NCI-H128 (cell line): ENCODE measurements around the gene EFHD2.
"Not testable (repeated sequence)": the region's sequence is repeated elsewhere in the genome, so short reads cannot be mapped to it uniquely, and the experiment has no call there.

Source experiments
- DNase-seq: peaks from one replicate; lab custom pipeline; 2025; ENCODE audit not compliant: unreplicated experiment; lab: John Stamatoyannopoulos, UW

Gene EFHD2

DNA sequence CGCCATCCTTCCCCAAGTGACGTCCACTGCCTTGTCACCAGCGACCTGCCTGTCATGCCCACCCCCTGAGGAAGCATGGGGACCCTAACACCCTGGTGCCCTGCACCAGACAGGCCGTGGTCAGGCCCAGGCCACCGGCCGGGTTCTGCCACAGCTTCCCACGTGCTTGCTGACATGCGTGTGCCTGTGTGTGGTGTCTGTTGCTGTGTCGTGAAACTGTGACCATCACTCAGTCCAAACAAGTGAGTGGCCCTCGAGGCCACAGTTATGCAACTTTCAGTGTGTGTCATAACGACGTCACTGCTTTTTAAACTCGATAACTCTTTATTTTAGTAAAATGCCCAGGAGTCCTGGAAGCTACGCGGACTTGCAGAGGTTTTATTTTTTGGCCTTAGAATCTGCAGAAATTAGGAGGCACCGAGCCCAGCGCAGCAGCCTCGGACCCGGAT lies 20.0 kb downstream of the EFHD2 start:
- no peak for DNase-seq

DNA sequence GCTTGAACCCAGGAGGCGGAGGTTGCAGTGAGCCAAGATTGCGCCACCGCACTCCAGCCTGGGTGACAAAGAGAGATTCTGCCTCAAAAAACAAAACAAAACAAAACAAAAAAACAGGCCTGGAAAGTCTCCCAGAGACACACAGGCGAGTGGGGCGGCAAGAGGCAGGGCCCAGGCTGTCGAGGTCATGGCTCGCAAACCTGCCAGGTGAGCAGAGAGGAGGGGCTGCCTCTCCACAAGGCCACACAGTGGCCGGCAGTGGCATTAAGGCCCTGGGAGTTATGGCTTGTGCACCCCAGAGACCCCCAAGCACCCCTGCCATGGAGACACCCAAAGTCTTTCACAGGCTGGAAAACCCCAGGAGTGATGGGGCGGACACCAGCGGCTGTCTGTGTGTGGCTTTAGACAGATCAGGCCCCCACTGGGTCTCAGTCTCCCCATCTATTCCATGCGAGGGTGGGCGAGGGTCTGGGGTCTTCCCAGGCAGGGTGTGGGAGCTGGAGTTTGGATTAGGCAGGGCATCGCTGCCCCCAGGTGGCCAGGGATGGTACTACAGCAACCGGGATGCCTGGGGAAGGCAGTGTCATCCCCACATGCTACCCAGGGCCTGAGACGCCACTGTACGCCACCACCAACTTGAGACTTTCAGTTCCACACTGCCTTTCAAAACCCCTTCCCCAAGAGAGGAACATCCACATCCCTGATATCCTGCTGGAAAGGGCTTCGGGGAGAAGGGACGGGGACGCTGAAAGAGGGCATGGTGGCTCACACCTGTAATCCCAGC lies 21.3 kb downstream of the EFHD2 start:
- DNase-seq = peak; percentile 17

GRCh38 chr1:15431571-15431948 lies 21.9 kb downstream of the EFHD2 start:
- no peak for DNase-seq

GRCh38 chr1:15432324-15432723 lies 22.6 kb downstream of the EFHD2 start:
- no peak for DNase-seq

DNA sequence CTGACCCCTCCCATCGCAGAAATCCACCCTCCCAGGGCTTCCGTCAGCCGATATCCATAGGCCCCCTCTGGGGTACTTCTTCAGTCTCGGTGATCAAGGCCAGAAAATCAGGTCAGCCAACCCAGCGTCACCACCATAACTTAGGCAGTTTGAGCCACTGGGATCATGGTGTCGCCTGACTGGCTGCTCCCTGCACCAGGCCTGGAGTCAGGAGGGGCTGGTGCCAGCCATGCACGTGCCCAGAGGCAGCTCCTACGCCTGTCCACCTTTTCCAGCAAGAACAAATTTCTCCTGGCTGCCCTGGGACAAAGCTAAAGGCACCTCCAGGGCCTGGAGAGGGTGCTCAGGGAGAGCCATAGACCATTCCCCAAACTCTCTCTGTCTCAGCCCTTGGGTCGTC lies 23.8 kb downstream of the EFHD2 start:
- DNase-seq = no peak

DNA sequence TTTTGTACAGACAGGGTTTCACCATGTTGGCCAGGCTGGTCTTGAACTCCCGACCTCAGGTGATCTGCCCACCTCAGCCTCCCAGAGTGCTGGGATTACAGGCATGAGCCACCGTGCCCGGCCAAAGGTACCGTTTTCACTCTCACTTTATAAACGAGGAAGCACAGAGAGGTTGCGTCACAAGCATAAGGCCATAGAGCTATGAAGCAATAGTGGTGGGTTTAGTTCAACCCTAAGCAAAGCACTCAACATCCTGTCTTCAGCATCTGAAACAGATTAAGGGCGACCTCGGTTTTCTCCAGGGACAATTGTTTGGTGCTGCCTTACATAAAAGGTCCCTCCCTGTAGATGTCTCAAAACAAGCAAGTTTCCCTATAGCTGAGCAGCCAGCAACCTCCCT lies 25.1 kb downstream of the EFHD2 start:
- DNase-seq = not testable (repeated sequence)

DNA sequence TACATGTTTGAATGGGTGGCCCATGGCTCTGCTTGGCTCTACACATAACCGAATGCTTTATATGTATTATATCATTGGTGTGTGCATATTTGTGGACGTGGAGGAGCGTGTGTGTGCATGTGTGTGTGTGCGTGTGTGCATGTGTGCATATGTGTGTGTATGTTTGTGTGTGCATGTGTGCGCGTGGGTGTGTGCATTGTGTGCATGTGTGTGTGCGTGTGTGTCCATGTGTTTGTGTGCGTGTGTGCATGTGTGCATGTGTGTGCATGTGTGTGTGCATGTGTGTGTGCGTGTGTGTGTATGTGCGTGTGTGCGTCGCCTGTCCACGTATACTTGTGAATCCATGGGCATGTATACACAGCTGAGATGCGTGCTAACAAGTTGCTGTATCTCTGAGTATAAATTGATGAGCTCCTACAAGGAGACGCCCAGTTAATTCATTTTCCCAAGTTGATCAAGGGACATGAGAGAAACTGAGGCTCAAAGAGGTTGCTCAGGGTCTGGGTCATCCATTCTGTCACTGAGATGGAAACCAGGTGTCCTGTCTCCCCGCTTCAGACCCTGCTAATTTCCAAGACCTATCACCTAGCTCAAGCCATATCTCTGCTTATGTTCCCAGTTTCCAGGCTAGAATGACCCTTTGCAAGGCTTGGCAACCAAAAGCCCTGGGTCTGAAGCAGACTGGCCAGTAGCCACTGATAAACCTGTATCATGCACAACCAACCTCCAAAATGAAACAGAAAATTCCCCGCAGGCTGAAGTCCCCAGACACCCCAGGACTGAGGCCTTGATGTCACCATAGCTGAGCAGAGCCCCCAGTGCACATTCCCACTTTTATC lies 25.8 kb downstream of the EFHD2 start:
- DNase-seq = no peak

DNA sequence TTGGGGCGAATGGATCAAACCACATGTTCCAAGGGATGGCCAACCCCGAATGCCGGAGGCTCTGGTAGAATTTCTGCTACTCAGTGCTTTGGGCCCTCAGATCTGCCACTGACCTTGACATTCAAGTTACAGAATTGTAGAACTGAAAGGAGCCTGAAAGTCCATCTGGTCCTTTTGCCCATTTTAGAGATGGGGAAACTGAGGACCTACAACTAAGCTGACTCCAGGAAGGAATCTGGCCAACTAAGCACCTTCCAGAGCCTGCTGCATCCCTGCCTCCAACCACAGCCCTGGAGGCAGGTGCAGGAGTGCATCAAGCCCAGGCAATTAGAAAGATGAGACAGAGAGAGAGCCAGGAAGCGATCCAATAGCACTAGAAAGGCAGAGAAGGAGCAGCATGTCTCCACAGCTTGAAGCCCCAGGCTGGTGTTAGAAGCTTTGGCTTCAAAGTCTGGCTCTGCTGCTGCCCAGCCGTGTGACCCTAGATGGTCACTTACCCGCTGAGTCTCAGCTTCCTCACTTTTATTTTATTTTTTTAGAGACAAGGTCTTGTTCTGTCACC lies 27.3 kb downstream of the EFHD2 start:
- DNase-seq = no peak

- no peak for DNase-seq
Observed at GRCh38 chr1:15439325-15439724, 29.6 kb downstream of the EFHD2 start.

DNA sequence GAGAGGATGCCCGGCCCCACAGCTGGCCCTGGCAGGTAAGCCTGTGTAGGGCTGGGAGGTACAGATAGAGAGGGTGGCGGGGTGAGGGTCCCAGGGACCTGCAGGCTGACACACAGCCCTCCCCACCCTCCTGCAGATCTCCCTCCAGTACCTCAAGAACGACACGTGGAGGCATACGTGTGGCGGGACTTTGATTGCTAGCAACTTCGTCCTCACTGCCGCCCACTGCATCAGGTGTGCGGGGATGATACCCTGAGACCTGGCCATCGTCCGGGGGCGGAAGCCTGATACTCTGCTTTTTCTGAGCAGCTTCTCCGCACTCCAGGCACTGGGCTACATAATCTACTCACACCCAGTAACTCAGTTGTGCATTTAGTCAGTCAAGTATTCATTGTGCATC lies 30.7 kb downstream of the EFHD2 start:
- DNase-seq = no peak

DNA sequence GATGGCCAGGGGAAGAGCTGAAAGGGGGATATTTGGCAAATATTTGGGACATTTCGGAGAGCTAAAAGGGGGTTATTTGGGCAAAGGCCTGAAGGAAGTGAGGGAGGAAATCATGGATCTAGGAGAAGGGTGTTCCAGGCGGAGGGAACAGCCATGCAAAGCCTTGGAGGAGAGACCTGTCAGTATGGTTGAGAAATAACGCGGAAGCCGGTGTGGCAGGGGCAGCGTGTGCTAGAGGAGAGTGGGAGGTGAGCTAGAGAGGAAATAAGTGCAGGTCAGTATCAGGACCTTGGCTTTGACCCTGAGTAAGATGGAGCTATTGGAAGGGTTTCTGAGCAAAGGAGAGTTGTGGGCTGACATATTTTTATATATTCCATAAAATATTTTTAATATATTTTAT lies 31.6 kb downstream of the EFHD2 start:
- no peak for DNase-seq

GRCh38 chr1:15442119-15442518 lies 32.4 kb downstream of the EFHD2 start:
- DNase-seq = no peak

DNA sequence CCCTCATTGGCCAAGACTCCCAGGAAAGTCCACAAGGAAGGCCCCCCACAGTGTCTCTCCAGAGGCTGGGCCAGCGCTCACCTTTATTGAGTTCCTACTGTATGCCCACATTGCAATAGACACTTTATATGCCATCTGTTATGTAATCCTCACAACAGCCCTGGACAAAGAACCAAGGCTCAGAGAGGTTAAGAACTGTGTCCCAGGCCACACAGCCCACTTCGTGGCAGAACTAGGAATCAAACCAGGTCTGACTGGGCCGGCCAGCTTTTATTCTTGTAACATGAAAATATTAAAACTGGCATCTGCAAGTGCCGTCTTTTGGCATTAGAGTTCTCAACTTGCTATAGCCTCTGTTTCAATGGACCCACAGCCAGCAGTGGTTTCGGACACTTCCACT lies 33.1 kb downstream of the EFHD2 start:
- no peak for DNase-seq

DNA sequence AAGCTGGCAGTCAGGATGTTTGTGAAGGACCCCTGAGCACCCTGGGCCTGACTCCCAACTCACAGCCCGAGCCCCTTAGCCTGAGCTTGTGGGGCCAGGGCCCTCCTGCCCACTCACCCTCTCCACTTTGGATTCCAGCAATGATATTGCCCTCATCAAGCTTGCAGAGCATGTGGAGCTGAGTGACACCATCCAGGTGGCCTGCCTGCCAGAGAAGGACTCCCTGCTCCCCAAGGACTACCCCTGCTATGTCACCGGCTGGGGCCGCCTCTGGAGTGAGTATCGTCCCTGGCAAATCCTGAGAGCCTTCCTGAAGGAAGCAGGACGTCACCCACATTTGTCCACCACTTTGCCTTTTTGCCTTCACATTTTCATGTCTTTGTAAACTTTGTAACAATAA lies 33.6 kb downstream of the EFHD2 start:
- no peak for DNase-seq

DNA sequence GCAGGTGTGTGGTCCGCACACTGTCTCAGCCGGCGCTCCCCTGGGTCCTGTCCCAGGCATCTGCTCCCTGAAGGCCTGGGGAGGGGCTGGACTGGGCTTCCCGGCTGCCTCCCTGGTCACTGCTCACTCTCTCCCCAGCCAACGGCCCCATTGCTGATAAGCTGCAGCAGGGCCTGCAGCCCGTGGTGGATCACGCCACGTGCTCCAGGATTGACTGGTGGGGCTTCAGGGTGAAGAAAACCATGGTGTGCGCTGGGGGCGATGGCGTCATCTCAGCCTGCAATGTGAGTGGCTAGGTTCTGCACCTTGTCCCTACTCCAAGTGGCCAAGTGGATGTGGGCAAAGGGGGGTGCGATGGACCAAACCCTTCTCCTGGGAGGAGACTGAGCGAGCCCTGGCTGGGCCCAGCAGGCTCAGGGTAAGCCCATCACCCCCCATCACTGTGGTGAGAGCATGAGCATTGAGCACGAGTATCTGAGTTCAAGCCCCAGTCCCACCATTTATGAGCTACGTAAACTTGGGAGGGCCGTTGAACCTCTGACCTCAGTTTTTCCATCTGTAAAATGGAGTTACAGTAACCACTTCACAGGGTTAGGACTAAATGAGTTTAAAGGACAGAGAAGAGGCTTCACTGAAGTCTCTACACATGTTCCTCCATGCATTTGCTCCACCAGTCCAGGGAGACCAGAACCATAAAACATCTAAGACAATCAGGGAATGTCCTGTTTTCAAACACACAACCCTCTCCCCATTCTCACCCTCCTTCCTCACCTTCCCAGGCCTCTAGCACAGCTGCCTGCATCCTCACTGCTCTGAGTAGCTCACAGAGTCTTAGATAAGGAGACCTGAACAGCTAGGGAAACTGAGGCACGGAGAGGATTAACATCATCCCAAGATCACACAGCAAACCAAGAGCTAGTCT lies 35.0 kb downstream of the EFHD2 start:
- DNase-seq = no peak

DNA sequence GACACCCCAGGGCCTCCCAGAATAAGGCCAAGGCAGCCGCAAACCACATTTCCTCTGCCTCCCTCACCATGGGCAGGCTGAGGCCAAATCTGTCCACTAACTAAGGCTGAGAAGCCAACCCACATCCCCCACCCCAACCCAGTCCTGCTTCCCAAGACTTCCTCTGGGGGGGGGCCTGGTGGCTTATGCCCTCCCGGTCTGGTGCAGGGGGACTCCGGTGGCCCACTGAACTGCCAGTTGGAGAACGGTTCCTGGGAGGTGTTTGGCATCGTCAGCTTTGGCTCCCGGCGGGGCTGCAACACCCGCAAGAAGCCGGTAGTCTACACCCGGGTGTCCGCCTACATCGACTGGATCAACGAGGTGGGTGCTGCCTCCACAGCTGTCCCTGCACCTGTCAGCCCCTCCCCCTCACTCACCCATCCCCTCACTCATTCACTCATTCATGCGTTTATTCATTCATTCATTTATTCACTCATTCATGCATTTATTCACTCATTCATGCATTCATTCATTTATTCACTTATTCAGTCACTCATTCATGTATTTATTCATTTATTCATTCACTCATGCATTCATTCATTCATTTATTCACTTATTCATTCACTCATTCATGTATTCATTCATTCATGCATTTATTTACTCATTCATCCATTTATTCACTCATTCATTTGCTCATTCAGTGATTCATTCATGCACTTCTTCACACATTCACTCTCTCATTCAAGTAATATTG lies 35.9 kb downstream of the EFHD2 start:
- no peak for DNase-seq

GRCh38 chr1:15446212-15446611 lies 36.5 kb downstream of the EFHD2 start:
- no peak for DNase-seq

DNA sequence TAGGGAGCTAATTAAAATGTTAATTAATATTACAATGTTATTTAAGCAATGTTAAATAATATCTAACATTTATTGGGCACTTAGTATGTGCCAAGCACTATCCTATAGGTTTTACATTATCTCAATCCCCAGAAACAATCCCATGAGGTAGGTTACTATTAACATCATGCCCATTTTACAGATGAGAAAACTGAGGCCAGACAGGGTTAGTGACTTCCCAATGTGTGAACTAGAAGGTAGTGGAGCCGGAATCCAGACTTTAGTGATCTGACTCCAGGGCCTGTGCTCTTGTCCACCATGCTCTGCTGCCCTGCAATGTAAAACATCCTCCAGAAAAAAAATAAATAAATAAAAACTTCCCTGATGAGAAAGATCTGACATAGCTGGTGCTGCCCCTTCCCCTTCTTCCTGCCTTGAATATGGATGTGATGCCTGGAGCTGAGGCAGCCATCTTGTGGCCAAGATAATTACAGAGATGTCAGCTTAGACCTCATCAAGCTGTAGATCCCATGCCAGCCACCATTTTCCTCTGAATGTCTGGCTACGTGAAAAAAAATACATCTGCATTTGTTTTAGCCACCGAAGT lies 39.3 kb downstream of the EFHD2 start:
- DNase-seq = no peak

DNA sequence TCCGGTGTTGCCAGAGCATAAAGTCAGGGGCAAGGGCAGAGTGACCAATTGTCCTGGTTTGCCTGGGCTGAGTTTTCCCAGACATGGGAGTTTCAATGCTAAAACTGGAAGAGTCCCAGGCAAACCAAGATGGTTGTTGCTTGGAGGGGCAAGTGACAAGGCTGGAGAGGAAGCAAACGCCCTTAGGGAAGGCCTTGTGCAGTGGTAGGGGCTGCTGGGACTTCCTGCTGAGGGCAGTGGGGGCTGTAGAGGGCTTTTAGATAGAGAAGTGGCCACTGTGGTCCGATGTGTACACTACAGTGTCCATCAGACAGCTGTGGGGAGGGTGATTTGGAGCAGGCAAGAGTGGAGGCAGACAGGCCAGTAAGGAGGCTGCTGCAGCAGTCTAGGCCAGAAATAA lies 39.9 kb downstream of the EFHD2 start:
- DNase-seq = no peak
